Omental fat pad (tissue), 4 donors: ENCODE measurements around the gene BCL11B. TPM values are rescaled to one million over a fixed set of nuclear protein-coding genes. Genes with fewer than 3 reads are reported as not detected.

ENCODE experiments used
- ATAC-seq: fragments of 150-250 bp; one replicate; pipeline ENCODE4 v1.9.1; 2016; ENCODE audit warnings: mild to moderate bottlenecking, moderate library complexity; ENCODE audit not compliant: low FRiP score
- DNase-seq: peaks from one replicate; pipeline ENCODE4 v3.0.0-alpha.2; 2019; ENCODE audit warnings: low spot score
- total RNA-seq, 4 donors: library from RNA; depleted of rRNA; stranded (reverse); fragments of >200 nt; gene quantifications; one replicate each; pipeline ENCODE4 v1.1.0, GENCODE V29; 2016
- TF ChIP-seq, protein P1 (sequence below), 3 donors: fragments of 450-650 bp; IDR thresholded peaks; one replicate each; pipeline ENCODE4 v1.5.1; 2016 to 2017; ENCODE audit warnings: antibody characterized with exemption in 3 of 3, mild to moderate bottlenecking in 3 of 3, moderate library complexity in 2 of 3

BCL11B gene
- 1 to 10 TPM in 1 of 4 donors, under 1 TPM in 3; 0.56 to 2.0 (median 0.77) TPM for total RNA-seq

DNA sequence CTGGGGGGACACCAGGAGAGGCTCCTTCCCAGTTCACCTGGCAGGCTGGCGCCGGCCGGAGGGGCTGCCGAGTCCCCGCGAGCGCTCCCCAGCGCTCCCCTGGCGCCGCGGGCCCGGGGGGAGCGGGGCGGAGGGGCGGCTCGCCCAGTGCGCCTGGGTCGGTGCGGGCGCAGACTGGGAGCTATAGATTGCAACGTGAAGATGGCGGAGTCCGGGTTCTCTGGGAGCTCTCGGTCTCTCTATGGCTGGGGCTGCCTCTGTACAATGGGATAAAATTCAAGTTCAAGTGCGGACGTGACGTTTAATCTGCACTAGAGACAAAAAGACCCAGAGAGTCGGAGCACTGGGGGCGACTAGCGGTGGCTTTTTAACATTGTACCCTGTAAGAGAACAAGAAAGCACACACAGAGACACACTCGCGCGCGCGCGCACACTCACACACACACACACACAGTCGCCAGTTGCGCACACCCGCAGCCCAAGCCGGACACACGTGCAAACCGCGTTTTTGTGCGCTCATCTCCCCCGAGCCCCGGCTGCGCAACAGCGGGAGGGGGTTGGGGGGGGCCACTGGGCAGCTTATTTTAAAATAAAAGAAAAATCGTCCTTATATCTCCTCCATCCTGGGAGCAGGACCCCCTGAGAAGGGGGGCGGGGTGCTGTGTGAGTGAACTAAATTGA is at the start of gene BCL11B:
Gene BCL11B, minus strand, starts transcription at position 247 of the 681 bp plus-strand sequence. CDS start 979 bp downstream, outside the sequence.
- ATAC-seq (no peak), DNase-seq (no peak)
- TF ChIP-seq, protein P1, sequence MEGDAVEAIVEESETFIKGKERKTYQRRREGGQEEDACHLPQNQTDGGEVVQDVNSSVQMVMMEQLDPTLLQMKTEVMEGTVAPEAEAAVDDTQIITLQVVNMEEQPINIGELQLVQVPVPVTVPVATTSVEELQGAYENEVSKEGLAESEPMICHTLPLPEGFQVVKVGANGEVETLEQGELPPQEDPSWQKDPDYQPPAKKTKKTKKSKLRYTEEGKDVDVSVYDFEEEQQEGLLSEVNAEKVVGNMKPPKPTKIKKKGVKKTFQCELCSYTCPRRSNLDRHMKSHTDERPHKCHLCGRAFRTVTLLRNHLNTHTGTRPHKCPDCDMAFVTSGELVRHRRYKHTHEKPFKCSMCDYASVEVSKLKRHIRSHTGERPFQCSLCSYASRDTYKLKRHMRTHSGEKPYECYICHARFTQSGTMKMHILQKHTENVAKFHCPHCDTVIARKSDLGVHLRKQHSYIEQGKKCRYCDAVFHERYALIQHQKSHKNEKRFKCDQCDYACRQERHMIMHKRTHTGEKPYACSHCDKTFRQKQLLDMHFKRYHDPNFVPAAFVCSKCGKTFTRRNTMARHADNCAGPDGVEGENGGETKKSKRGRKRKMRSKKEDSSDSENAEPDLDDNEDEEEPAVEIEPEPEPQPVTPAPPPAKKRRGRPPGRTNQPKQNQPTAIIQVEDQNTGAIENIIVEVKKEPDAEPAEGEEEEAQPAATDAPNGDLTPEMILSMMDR (IDR thresholded peaks at IDR 0.05): no peak

DNA sequence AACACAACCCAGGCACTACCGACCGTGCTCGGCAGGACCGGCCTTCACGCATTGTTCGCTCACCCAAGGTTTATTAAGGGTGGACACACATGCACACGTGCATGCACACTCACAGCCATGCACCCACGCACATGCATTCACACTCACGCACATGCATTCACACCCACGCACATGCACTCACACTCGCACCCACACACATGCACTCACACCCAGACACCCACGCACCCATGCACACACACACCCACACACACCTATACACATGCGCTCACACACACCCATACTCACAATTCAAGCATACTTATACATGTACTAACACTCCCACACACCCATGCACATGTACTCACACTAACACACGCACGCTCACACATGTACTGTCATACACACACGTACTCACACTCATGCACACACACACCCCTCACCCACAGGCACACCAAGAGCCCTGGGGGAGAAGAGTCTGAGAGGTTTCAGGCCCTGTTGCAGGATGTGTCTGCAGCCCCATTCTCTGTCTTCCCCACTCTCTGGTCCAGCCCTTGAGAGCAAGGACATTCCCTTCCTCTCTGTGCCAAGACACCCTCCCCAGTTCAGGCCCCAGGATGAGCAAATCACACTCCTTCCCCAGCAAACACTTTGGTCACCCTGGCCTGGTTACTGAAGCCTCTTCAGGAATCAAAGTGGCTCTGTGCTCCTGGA is 49.4 kb upstream of the BCL11B start:
- ATAC-seq (no peak), DNase-seq (no peak)
- TF ChIP-seq, protein P1 (IDR thresholded peaks at IDR 0.05): no peak

DNA sequence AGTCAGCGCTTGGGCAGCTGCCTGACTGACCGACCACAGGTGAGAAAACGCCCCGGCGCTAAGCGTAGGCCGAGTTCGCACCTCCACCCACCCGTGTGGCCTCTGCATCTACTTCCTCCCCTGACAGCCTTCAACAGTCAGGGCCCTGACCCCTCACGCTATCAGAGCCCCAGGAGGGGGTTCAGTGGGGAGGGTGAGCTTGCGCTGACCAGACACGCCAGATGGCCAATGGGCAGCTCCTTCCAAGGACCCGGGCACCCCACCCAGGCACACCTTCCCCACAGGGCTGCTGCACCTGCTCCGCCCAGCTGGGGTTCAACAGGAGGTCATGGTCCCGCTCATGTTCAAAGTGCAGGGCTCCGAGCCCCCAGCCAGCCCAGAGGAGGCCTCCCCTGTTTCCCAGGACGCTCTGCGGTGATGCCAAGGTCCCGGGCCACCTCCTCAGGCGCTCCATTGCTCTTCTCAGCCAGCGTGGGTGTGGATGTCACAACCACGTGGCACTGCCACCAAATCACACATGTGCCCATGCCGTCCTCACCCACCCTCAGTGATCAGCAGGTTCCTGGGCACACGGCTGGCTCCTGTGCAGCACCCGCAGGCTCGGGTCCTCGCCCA is 48.7 kb upstream of the BCL11B start:
- ATAC-seq: no peak
- TF ChIP-seq, protein P1 (IDR thresholded peaks at IDR 0.05): no peak
- DNase-seq: no peak

DNA sequence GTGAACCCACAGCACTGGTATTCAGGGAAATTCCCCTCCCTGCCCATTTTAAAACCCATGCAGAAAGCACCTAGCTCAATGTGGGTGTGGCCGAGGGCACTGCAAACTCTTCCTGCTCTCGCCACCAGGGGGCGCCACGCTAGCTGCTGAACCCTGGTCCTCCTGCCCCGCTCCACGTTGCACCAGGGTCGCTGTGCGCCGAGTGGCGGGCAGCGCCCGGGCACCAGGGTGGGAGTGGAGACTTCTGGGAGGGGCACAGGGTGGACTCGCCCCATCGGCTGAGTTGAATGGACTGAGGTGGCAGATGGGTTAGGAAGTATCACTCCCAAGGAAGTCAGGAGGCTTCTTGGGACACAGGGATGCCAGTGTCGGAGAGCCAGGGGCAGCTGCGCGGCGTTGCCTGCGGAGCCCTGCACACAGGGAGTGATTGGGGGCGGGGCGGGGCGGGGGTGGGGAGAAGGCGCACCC is 48.1 kb upstream of the BCL11B start:
- ATAC-seq (no peak), DNase-seq (no peak)
- TF ChIP-seq, protein P1 (IDR thresholded peaks at IDR 0.05): no peak

DNA sequence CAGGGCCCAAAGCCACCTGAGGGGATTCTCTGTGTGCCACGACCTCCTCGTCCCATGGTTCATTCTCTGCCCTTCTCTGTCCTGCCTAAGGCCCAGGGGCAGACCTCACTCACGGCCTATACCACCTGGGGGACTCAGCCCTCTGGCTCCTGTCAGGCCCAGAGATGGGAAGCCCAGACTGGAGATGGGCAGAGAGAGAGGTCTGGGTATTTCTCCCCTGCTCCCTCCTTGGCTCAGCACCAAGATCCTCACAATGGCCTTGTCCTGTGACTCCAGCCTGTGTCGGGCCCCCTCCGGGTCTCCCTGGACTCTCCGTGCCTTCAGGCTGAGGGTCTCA is 46.9 kb upstream of the BCL11B start:
- TF ChIP-seq, protein P1 (IDR thresholded peaks at IDR 0.05): no peak
- no peak for ATAC-seq
- DNase-seq: no peak

DNA sequence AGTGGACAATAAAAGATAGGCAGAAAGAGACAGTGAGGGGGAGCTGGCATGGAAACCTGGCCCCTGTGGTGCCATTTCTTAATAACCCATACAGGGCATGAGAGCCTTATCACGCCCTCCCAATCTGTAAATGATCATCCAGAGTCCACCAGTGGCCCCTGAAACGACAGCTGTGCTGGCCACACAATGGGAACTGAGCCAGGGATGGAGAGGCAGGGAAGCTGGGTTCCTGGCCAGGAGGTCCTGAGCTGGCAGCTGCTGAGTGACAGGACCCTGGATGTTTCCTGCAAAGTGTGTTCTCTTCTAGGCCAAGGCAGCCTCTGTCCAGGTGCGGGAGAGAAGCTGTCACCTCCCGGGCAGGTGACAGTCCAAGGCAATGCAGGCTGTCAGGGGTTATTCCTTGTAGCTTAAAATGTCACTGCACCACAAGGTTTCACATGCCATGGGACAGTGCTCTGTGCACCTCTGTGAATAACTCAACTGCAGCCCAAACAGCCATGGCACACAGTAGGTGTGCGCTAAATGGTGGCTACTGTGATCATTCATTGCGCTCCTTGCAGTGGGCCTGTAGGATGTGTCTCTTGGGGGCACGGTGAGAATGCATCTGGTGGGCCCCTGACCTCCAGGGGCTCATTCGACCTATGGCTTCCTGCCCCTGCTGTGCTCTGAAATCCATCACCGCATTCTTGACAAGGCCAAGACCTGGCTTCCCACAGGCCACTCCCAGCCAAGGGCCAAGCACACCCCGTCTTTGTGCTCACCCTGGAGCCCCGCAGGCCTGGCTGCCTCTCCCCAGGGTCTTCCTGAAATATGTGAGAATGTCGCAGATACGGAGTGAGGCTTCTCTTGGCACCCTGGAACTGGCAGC is 46.3 kb upstream of the BCL11B start:
- DNase-seq (no peak), ATAC-seq (no peak)
- TF ChIP-seq, protein P1 (IDR thresholded peaks at IDR 0.05): no peak
